HEK293 (cell line): ENCODE results near the gene EN1.

Experiments used
- CTCF ChIP-seq: fragments of 450-650 bp; formaldehyde crosslinking; IDR thresholded peaks from 2 replicates; pipeline ENCODE4 v1.5.1; 2016; ENCODE audit warnings: missing biosample characterization, missing genetic modification characterization
- SP2 ChIP-seq: fragments of 450-650 bp; formaldehyde crosslinking; IDR thresholded peaks from 2 replicates; pipeline ENCODE4 v1.5.1; 2016; ENCODE audit warnings: missing biosample characterization, missing genetic modification characterization
- ZFP41 ChIP-seq: fragments of 450-650 bp; formaldehyde crosslinking; IDR thresholded peaks from 2 replicates; pipeline ENCODE4 v1.5.1; 2016; ENCODE audit warnings: missing biosample characterization, missing genetic modification characterization, borderline replicate concordance
- ZNF274 ChIP-seq, 2 experiments: fragments of 200-500 bp in 1 of 2; fragments of 450-650 bp in 1 of 2; sonication (Bioruptor generic) in 1 of 2; formaldehyde crosslinking in 1 of 2; IDR thresholded peaks; 2 replicates each; pipeline versions ENCODE4 v1.5.1 to v1.6.1; 2014 to 2016; ENCODE audit warnings: borderline replicate concordance in 1 of 2, inconsistent platforms in 1 of 2, low read length in 1 of 2, missing biosample characterization in 1 of 2, missing genetic modification characterization in 1 of 2
- ZNF324 ChIP-seq: fragments of 450-650 bp; formaldehyde crosslinking; IDR thresholded peaks from 2 replicates; pipeline ENCODE4 v1.5.1; 2016; ENCODE audit warnings: missing biosample characterization, missing genetic modification characterization
- ZNF501 ChIP-seq: fragments of 450-650 bp; formaldehyde crosslinking; IDR thresholded peaks from 2 replicates; pipeline ENCODE4 v1.5.1; 2016; ENCODE audit warnings: missing biosample characterization, missing genetic modification characterization
- ZNF510 ChIP-seq: fragments of 450-650 bp; formaldehyde crosslinking; IDR thresholded peaks from 2 replicates; pipeline ENCODE4 v1.5.1; 2018; ENCODE audit warnings: mild to moderate bottlenecking, missing genetic modification characterization, missing biosample characterization; ENCODE audit not compliant: insufficient replicate concordance
- ZNF555 ChIP-seq: fragments of 450-650 bp; formaldehyde crosslinking; conservative IDR thresholded peaks from 2 replicates; pipeline ENCODE4 v1.5.1; 2017; ENCODE audit warnings: missing biosample characterization, mild to moderate bottlenecking, missing genetic modification characterization, inconsistent platforms
- ZNF580 ChIP-seq: fragments of 450-650 bp; formaldehyde crosslinking; IDR thresholded peaks from 2 replicates; pipeline ENCODE4 v1.5.1; 2016; ENCODE audit warnings: missing biosample characterization, missing genetic modification characterization
- TF ChIP-seq, protein P1 (sequence below): fragments of 450-650 bp; formaldehyde crosslinking; IDR thresholded peaks from 2 replicates; pipeline ENCODE4 v1.5.1; 2017; ENCODE audit warnings: missing biosample characterization, missing genetic modification characterization
- TF ChIP-seq, protein P2 (sequence below): fragments of 450-650 bp; formaldehyde crosslinking; IDR thresholded peaks from 2 replicates; pipeline ENCODE4 v1.5.1; 2016; ENCODE audit warnings: missing biosample characterization, missing genetic modification characterization

DNA sequence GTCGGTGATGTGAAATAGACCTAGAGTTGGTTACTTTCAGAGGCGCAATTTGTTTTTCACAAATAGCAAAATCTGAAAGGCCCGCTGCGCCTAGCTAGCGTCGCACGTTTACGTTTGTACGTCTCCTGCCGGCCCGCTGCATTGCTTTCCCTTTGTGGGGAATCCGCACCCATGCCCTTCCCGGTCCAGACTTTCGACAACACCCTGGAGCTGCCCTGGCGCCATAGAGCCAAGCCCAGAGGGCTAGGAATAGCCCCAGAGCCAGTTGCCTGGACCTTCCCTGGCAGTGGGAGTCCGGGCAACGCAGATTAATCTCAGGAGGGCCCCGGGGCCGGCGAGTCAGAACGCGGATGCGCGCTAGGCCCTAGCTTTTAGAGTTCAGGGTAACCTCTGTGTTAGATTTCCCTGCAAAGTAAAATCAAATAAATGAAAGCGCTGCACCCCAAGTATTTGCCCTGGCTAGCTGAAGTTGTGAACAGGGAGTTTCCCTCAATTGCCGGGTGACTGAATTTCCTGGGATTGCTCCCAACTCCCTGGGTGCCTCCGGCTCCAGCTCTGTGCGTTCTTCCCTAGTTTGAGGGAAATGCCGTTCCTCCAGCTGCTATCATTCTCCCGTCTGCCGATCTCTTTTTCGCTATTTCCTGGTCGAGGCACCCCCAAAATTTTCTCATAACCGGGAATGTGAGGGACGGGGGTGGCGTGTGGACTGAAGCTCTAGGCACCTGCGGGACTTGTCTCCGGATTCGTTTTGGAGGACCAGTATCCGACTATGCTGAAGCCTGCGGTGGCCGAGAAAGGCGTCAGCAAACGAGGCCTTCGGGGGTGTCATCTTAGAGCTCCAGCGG lies 1.2 kb upstream of the EN1 start:
- TF ChIP-seq, protein P1, sequence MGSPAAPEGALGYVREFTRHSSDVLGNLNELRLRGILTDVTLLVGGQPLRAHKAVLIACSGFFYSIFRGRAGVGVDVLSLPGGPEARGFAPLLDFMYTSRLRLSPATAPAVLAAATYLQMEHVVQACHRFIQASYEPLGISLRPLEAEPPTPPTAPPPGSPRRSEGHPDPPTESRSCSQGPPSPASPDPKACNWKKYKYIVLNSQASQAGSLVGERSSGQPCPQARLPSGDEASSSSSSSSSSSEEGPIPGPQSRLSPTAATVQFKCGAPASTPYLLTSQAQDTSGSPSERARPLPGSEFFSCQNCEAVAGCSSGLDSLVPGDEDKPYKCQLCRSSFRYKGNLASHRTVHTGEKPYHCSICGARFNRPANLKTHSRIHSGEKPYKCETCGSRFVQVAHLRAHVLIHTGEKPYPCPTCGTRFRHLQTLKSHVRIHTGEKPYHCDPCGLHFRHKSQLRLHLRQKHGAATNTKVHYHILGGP (tag by site-specific recombination), result no peak
- TF ChIP-seq ZNF274 (IDR thresholded peaks at IDR 0.05; ENCODE audit: low read length), result no peak
- no peak for TF ChIP-seq ZNF274 (tag by site-specific recombination; IDR thresholded peaks at IDR 0.05; ENCODE audit: borderline replicate concordance)
- no peak for TF ChIP-seq CTCF (tag by site-specific recombination)
- TF ChIP-seq, protein P2, sequence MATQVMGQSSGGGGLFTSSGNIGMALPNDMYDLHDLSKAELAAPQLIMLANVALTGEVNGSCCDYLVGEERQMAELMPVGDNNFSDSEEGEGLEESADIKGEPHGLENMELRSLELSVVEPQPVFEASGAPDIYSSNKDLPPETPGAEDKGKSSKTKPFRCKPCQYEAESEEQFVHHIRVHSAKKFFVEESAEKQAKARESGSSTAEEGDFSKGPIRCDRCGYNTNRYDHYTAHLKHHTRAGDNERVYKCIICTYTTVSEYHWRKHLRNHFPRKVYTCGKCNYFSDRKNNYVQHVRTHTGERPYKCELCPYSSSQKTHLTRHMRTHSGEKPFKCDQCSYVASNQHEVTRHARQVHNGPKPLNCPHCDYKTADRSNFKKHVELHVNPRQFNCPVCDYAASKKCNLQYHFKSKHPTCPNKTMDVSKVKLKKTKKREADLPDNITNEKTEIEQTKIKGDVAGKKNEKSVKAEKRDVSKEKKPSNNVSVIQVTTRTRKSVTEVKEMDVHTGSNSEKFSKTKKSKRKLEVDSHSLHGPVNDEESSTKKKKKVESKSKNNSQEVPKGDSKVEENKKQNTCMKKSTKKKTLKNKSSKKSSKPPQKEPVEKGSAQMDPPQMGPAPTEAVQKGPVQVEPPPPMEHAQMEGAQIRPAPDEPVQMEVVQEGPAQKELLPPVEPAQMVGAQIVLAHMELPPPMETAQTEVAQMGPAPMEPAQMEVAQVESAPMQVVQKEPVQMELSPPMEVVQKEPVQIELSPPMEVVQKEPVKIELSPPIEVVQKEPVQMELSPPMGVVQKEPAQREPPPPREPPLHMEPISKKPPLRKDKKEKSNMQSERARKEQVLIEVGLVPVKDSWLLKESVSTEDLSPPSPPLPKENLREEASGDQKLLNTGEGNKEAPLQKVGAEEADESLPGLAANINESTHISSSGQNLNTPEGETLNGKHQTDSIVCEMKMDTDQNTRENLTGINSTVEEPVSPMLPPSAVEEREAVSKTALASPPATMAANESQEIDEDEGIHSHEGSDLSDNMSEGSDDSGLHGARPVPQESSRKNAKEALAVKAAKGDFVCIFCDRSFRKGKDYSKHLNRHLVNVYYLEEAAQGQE (tag by site-specific recombination), result no peak
- no peak for TF ChIP-seq ZNF580 (tag by site-specific recombination)
- no peak for TF ChIP-seq ZNF324 (tag by site-specific recombination)
- TF ChIP-seq ZNF510 (tag by site-specific recombination), result no peak
- TF ChIP-seq ZFP41 (tag by site-specific recombination), result no peak
- TF ChIP-seq ZNF501 (tag by site-specific recombination), result no peak
- TF ChIP-seq ZNF555 (tag by site-specific recombination), result no peak
- TF ChIP-seq SP2 (tag by site-specific recombination), result no peak
